ENCODE data around the gene HTRA3. TPM values are rescaled to one million over a fixed set of nuclear protein-coding genes. Genes with fewer than 3 reads are reported as not detected.

HTRA3 gene
- total RNA-seq, 1 donor from 2014 or later, result 1.6 TPM

- Histone ChIP-seq H3K79me2 (ENCODE audit: low read depth) (no peaks in the 10 kb centered on the region), H3K9me3 (ENCODE audit: low read depth) (no peaks in the 10 kb centered on the region), H3K4me1 (no peaks in the 10 kb centered on the region), H3K9ac (no peak overlapping the region), H3K27me3 (peaks cover under 1% of the 10 kb centered on the region), H3K4me3 (no peak overlapping the region), H3K36me3 (no peaks in the 10 kb centered on the region), H4K20me1 (ENCODE audit: low read depth) (no peaks in the 10 kb centered on the region), H3K27ac (no peak overlapping the region), H3F3A (ENCODE audit: low read depth) (no peaks in the 10 kb centered on the region), H2AFZ (replicated peaks) (no peak overlapping the region), H3K4me2 (no peak overlapping the region)
- peaks cover 13% of the 10 kb centered on the region for H3K27me3 Mint-ChIP-seq (ENCODE audit: insufficient read depth, low read depth)
- H3K9me3 Mint-ChIP-seq, result peaks cover 2% of the 10 kb centered on the region
- H3K4me1 Mint-ChIP-seq, result peaks cover 34% of the 10 kb centered on the region
- DNase-seq (ENCODE audit: low spot score), result no peak
- TF ChIP-seq EZH2phosphoT487 (IDR thresholded peaks at IDR 0.05), result no peak
- H3K4me3 Mint-ChIP-seq, result peak overlapping the region; percentile 30
- H3K36me3 Mint-ChIP-seq, result no peaks in the 10 kb centered on the region
- peak overlapping the region; percentile 46 for H3K27ac Mint-ChIP-seq
These were observed 6.2 kb upstream of the HTRA3 start for GRCh38 chr4:8263397-8263796.

GRCh38 chr4:8264106-8264505, 5.4 kb upstream of the HTRA3 start:
- Histone ChIP-seq H3K27me3 (peaks cover 8% of the 10 kb centered on the region), H3K4me3 (no peak overlapping the region), H3F3A (ENCODE audit: low read depth) (no peaks in the 10 kb centered on the region), H3K27ac (no peak overlapping the region), H2AFZ (replicated peaks) (no peak overlapping the region), H3K36me3 (no peaks in the 10 kb centered on the region), H3K9ac (no peak overlapping the region), H3K9me3 (ENCODE audit: low read depth) (no peaks in the 10 kb centered on the region), H4K20me1 (ENCODE audit: low read depth) (no peaks in the 10 kb centered on the region), H3K79me2 (ENCODE audit: low read depth) (no peaks in the 10 kb centered on the region), H3K4me2 (no peak overlapping the region), H3K4me1 (no peaks in the 10 kb centered on the region)
- no peak for TF ChIP-seq EZH2phosphoT487 (IDR thresholded peaks at IDR 0.05)
- TF ChIP-seq, protein P1, sequence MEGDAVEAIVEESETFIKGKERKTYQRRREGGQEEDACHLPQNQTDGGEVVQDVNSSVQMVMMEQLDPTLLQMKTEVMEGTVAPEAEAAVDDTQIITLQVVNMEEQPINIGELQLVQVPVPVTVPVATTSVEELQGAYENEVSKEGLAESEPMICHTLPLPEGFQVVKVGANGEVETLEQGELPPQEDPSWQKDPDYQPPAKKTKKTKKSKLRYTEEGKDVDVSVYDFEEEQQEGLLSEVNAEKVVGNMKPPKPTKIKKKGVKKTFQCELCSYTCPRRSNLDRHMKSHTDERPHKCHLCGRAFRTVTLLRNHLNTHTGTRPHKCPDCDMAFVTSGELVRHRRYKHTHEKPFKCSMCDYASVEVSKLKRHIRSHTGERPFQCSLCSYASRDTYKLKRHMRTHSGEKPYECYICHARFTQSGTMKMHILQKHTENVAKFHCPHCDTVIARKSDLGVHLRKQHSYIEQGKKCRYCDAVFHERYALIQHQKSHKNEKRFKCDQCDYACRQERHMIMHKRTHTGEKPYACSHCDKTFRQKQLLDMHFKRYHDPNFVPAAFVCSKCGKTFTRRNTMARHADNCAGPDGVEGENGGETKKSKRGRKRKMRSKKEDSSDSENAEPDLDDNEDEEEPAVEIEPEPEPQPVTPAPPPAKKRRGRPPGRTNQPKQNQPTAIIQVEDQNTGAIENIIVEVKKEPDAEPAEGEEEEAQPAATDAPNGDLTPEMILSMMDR (IDR thresholded peaks at IDR 0.05), result no peak
- no peak for TF ChIP-seq EZH2 (IDR thresholded peaks at IDR 0.05)
- peaks cover 2% of the 10 kb centered on the region for H3K9me3 Mint-ChIP-seq
- H3K36me3 Mint-ChIP-seq, result no peaks in the 10 kb centered on the region
- H3K4me3 Mint-ChIP-seq, result no peak overlapping the region
- peaks cover 20% of the 10 kb centered on the region for H3K27me3 Mint-ChIP-seq (ENCODE audit: insufficient read depth, low read depth)
- no peak for DNase-seq (ENCODE audit: low spot score)
- H3K27ac Mint-ChIP-seq, result peak overlapping the region; percentile 46
- H3K4me1 Mint-ChIP-seq, result peaks cover 41% of the 10 kb centered on the region

GRCh38 chr4:8265171-8265929, 4.2 kb upstream of the HTRA3 start:
- Mint-ChIP-seq H3K27me3 (ENCODE audit: insufficient read depth, low read depth) (peaks cover 22% of the 10 kb centered on the region), H3K27ac (no peak overlapping the region), H3K4me3 (no peak overlapping the region), H3K36me3 (no peaks in the 10 kb centered on the region), H3K9me3 (peaks cover 2% of the 10 kb centered on the region), H3K4me1 (peaks cover 40% of the 10 kb centered on the region)
- peaks cover 20% of the 10 kb centered on the region for H3K27me3 ChIP-seq
- no peaks in the 10 kb centered on the region for H3F3A ChIP-seq (ENCODE audit: low read depth)
- H3K4me1 ChIP-seq, result no peaks in the 10 kb centered on the region
- H3K4me2 ChIP-seq, result no peak overlapping the region
- no peak overlapping the region for H2AFZ ChIP-seq (replicated peaks)
- H3K4me3 ChIP-seq, result no peak overlapping the region
- no peaks in the 10 kb centered on the region for H4K20me1 ChIP-seq (ENCODE audit: low read depth)
- DNase-seq (ENCODE audit: low spot score), result no peak
- no peaks in the 10 kb centered on the region for H3K9me3 ChIP-seq (ENCODE audit: low read depth)
- H3K9ac ChIP-seq, result no peak overlapping the region
- no peaks in the 10 kb centered on the region for H3K36me3 ChIP-seq
- TF ChIP-seq, protein P1 (IDR thresholded peaks at IDR 0.05), result no peak
- TF ChIP-seq EZH2phosphoT487 (IDR thresholded peaks at IDR 0.05) (no peak), EZH2 (IDR thresholded peaks at IDR 0.05) (no peak)
- no peaks in the 10 kb centered on the region for H3K79me2 ChIP-seq (ENCODE audit: low read depth)
- H3K27ac ChIP-seq, result no peak overlapping the region

GRCh38 chr4:8266088-8266487, 3.5 kb upstream of the HTRA3 start:
- Mint-ChIP-seq H3K4me3 (no peak overlapping the region), H3K4me1 (peaks cover 37% of the 10 kb centered on the region), H3K27me3 (ENCODE audit: insufficient read depth, low read depth) (peaks cover 27% of the 10 kb centered on the region), H3K36me3 (no peaks in the 10 kb centered on the region), H3K9me3 (peaks cover 2% of the 10 kb centered on the region), H3K27ac (no peak overlapping the region)
- H3K4me3 ChIP-seq, result no peak overlapping the region
- H3K27ac ChIP-seq, result no peak overlapping the region
- no peaks in the 10 kb centered on the region for H3K36me3 ChIP-seq
- H3K4me2 ChIP-seq, result no peak overlapping the region
- no peaks in the 10 kb centered on the region for H3F3A ChIP-seq (ENCODE audit: low read depth)
- DNase-seq (ENCODE audit: low spot score), result no peak
- no peak overlapping the region for H2AFZ ChIP-seq (replicated peaks)
- no peaks in the 10 kb centered on the region for H3K9me3 ChIP-seq (ENCODE audit: low read depth)
- no peaks in the 10 kb centered on the region for H3K79me2 ChIP-seq (ENCODE audit: low read depth)
- H3K4me1 ChIP-seq, result no peaks in the 10 kb centered on the region
- H3K27me3 ChIP-seq, result peaks cover 28% of the 10 kb centered on the region
- no peaks in the 10 kb centered on the region for H4K20me1 ChIP-seq (ENCODE audit: low read depth)
- H3K9ac ChIP-seq, result no peak overlapping the region
- TF ChIP-seq, protein P1 (IDR thresholded peaks at IDR 0.05), result no peak
- TF ChIP-seq EZH2 (IDR thresholded peaks at IDR 0.05) (no peak), EZH2phosphoT487 (IDR thresholded peaks at IDR 0.05) (no peak)

Measured in neural progenitor cell (in vitro differentiated cells).